HG03039 (cell line): ENCODE measurements around the gene STK17B.

Experiments
- ATAC-seq: cut with Tn5 transposase; IDR thresholded peaks from one replicate; pipeline ENCODE4 v1.9.1; 2021; ENCODE audit warnings: mild to moderate bottlenecking, moderate library complexity; ENCODE audit not compliant: unreplicated experiment

The STK17B gene

DNA sequence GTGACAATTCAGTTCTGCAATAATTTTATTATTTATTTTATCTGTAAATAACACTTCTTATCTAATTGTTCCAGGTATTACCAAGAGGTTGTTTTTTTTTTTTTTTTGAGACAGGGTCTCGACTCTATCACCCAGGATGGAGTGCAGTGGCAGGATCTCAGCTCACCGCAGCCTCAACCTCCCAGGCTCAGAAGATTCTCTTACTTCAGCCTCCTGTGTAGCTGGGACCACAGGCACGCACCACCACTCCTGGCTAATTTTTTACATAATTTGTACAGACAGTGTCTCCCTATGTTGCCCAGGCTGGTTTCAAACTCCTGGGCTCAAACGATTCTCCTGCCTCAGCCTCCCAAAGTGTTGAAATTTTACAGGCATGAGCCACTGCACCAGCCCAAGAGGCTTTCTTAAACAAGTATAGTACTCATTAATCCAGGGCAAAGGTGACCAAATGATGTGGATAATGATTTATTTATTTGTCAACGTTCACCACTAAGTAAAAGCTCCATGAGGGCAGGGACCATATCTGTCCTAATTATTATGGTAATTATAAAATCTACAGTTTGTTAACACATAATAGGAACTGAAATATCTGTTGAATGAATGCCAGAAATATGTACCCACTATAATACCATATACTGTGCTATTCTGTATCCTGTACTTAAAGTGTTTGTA is 12.0 kb downstream of the STK17B start:
- ATAC-seq = no peak

DNA sequence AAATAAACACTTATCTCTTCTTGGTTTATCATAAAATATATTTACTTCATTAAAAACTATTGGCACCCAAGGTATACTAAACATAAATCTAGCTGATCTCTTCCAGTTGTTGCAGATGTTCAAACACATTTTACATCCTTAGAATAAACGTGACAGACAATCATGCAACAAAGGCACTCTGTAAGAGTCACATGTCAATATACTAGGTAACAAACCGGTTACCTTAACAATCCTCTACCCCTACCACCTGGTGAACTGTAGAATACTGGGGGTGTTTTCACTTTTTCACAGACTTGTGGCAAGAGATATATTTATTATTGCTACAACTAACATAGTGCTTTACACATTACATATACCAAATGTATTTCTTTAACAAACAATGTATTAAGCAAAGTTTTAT is 15.8 kb downstream of the STK17B start:
- no peak for ATAC-seq

DNA sequence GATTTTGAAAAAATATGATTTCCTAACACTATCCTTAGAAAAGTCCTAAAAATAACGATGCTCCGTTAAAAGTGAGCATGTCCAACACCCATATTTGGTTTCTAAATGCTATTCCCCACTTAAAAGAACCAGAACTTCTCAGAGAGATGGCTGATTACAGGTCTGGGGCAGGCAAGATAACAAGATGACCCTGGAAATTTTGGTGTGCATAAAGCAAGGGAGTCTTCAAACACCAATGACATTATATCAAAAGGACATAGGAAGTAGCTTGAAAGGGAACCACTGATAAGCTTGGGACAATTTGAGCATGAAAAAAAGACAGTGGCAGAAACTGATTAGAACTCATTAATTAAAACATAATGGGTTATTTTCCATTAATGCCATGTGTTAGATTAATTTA is 17.9 kb downstream of the STK17B start:
- no peak for ATAC-seq

- peak; percentile 39 for ATAC-seq
These were observed 21.4 kb downstream of the STK17B start for GRCh38 chr2:196149948-196150347.

DNA sequence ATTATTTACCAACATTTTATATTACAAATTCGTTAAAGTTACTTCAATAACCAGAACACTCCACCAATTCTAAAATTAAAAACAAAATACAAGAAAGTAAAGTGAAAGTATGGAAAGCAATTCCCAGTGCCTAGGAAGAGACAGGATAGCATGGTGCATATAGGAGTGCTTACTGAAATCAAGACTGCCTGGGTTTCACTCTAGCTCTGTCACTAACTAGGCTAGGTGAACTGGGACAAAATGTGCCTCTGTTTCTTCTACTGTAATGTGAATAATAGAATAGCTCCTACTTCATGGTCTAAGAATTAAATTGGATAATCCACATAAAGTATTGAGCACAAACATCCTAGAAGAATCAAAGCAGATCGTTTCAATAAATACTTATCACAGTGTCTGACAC is 22.6 kb downstream of the STK17B start:
- ATAC-seq = no peak

DNA sequence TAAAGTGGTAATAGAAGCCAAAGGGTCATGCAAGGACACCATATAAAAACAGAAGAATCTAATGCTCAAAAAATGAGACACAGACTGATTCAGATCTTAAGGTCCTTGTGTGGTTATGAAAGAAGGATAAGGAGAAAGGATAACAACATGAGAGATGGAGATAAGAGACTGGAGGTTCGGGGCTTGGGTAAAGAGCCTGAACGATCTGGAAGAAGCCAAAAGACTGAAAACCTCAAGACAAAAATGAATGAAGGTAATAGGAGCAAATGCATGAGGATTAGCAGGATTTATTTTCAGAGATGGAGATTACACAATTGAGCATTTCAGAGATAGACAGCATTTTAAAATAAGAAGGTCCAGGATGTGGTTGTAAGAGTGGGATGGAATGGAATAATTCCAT is 26.1 kb downstream of the STK17B start:
- no peak for ATAC-seq

DNA sequence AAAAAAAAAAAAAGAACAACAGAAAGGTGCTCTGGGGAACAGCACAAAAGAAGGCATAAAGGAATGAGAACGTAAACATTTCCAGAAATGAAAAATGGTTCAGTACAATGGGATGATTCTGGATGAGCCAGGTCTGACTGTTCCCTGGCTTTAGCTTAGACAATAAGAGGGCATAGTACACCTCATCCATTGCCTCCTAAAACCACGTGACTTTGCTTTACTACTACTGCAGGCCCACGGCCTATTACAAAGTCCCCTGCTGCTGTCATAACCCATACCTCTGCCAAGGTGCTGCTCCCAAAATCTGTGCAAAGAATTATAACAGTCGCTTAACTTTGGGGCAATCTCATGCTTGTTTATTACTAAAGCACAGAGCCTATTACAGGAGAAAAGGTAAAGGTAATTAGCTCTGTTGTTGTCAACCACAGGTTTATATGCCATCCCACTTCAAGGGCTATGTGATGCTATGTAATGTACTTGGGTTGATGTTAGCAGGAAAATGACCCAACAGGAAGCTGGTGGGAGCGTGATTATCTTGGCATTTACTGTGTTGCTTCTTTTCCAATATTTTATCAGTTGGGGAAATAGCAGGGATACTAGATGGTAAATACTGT is 26.8 kb downstream of the STK17B start:
- ATAC-seq = no peak

- ATAC-seq = no peak
These were observed 27.6 kb downstream of the STK17B start for GRCh38 chr2:196143730-196144131.

GRCh38 chr2:196142825-196143224 is 28.6 kb downstream of the STK17B start:
- ATAC-seq = no peak

DNA sequence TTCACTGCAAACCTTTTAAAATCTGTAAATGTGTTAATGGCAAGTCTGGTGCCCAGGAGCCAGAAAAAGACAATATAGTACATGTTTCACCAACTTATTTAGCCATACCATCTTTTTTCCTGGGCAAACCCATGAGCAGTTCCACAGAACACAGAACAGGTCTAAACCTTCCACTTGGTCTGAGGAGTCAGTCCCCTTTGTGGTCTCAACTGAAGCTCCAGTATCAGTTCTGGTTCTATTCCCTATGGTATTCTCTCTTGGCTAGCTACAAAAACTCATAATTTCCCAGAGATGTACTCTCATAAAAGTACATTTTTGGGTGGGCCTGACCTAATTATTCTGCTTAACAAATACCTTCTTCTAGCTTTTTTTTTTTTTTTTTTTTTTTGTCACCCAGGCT is 31.2 kb downstream of the STK17B start:
- no peak for ATAC-seq

- ATAC-seq = no peak
These were observed 34.1 kb downstream of the STK17B start for GRCh38 chr2:196137271-196137670.

- no peak for ATAC-seq
These were observed 35.2 kb downstream of the STK17B start for GRCh38 chr2:196136151-196136550.

DNA sequence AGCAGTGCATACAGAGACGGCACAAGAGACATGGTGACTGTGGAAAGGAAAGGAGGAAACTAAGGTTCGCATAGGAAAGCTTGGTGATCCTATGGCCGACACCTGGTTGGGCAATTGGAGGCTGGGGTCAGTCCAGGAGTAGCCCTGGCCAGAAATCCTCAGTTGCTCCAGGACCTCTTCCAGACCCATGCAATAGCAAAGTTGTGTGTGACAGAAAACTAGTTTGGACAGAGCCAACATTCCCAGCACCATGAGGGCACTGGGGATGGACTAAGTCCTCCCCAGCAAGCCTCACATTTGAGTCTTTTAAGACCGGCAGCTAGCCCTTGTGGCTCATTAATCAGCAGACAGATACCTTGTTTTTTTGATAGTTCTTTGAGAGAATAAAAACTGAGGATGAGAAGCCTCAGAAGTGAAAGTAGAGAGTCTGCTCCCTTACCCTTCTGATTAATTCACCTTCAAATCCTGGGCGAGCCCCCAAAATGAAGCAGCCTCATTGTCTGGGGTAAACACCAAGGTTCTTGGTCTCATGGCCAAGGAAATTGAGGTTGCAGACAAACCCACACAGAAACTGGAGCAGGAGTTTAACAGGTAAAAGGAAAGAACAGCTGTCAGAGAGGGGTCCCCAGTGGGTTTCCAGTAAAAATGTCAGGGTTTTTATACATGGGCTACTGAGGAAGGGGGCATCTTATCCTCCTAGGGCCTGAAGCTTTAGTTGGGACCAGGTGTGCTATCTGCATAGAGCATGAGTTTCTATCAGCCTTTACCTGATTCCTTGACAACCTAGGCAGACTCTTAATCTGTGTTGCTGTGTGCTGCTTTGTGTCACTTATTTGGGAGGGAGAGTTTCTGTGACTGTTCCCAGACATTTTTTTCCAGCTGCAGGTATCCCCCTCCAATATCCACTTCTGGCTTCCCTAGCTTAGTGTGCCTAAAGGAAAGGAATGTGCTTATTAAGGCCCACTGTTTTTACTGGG is 39.1 kb downstream of the STK17B start:
- ATAC-seq = no peak

DNA sequence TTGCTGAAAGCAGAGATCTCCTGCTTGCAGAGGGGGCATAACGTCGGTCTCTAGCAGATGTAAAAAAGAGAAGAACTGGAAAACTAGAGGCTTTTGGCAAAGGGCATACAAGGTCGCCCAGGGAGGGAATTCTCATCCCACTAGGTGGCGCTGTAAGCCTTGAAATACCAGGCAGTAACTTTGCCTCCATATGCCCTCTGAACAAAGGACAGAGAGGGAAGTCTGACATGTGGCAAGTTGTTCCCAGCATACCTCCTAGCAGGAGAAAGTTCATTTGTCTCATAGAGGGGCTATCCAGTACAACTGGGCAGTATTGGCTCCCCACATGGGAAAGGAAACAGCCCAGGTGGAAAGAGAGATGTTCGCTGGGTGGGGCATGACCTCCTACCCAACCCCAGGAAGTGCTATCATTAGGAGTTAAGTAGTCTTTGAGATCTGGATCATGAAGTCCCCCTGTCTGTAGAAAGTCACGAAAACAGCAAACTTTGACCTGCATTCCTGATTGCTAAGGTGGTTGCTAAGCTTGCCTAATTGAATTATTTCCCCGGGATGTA is 39.9 kb downstream of the STK17B start:
- ATAC-seq = no peak

DNA sequence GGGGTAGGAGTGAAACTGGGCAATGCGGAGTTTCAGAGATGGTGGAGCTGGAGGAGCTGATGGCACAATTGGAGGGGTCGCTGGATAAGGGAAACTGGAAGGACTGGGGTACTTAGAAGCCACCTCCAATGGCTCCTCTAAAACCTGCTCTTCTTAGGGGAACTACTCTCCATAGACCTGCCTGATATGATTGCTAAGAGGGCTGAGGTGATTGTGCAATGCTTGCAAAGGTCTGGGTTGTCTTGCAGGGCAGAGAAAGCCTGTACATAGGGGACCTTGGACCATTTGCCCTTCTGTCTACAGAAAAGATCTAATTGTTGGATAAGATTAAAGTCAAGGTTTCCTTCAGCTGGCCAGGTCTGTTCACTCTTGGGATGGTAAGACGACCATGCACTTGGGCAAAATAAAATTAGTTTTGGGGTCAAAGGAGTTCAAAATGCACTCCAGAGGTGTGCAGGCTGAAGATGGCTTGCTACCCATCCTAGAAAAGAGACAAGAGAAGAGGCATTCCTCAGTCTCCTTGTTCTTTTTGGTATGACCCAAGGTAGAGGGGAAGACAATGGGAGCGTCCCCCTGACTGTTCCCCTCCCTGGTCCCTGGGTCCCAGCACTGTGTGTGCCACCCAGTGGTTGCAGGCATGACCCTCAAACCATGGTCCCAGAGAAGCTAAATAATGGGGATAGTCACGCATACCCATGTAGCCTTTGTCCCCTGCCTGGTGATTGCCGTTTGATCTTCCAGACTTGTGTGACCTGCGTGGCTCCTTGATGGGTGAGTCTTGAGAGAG is 41.1 kb downstream of the STK17B start:
- ATAC-seq = no peak

DNA sequence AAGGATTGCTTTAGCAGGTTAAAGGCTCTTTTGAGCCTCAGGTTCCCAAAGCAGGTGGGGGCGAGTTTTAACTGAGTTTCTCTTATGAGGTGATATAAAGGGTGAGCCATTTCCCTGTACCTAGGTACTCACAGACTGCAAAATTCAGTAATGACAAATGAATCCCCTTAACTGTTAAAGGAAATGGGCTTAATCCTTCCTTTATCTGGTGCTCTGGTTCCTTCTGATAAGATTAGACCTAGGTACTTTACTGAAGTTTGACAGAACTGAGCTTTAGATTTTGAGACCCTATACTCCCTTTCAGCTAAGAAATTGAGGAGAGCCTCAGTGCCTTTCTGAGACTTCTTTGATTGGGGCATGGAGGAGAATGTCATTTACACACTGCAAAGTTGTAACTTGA is 42.6 kb downstream of the STK17B start:
- ATAC-seq = no peak

GRCh38 chr2:196125596-196125995 is 45.8 kb downstream of the STK17B start:
- ATAC-seq = no peak

- no peak for ATAC-seq
These were observed 47.6 kb downstream of the STK17B start for GRCh38 chr2:196123679-196124373.

DNA sequence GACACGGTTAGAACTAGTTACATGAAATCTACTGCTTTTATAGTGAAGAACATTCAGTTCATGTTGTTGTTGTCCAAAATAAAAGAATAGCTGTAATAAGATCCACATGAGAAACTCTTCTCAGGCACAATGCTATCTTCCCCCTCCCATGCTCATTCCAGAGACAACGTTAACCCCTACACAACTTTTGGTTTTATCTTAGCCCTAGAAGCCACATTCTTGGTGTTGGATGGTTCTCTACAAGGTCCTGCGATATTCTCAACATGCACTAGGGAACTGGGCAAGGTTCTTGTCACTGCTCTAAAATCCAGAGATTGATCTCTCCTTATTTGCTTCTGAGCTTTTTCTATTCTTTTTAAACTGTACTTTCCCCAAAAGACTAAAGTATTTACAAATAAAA is 51.5 kb downstream of the STK17B start:
- no peak for ATAC-seq

DNA sequence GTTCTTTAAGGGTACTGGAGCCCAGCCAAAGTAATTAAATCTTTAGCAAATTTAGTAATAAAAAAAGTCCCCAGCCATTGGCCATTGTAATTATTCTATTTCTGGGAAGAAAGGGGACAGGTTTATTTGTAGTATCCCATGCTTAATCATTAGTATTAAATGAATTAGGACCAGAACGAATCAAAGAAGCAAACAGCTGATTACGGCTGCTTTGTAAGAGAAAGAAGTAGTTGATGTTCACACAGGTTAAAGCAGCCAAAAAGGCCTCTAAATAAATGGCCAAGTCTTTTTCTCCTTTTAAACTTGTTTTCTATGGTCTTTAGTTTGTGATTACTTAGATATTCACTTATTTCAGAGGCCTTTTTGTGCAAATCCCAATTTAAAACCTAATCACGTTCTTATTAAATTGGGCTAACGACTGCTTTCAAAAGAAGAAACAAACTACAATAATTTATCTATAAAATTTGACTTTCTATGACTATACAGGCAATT is 54.1 kb downstream of the STK17B start:
- ATAC-seq = no peak
